Kidney epithelial cell (primary cell): ENCODE data around the gene ZFAND3. TPM values are rescaled to one million over a fixed set of nuclear protein-coding genes. Genes with fewer than 3 reads are reported as not detected.

Experiments used
- DNase-seq: peaks from one replicate; pipeline ENCODE4 v3.0.0-alpha.2; 2010; ENCODE audit warnings: low read depth
- H3K27me3 ChIP-seq: 2 replicates; pipeline ENCODE4 v1.6.0; 2011; ENCODE audit warnings: low read length; ENCODE audit not compliant: control insufficient read depth, insufficient read depth
- H3K36me3 ChIP-seq: 2 replicates; pipeline ENCODE4 v1.5.1; 2011; ENCODE audit warnings: low read length; ENCODE audit not compliant: control insufficient read depth, insufficient read depth
- H3K4me3 ChIP-seq: 2 replicates; pipeline ENCODE4 v1.5.1; 2011; ENCODE audit warnings: low read depth, mild to moderate bottlenecking, control low read depth, low read length
- CTCF ChIP-seq: IDR thresholded peaks from 2 replicates; pipeline ENCODE4 v1.5.1; 2011; ENCODE audit warnings: mild to moderate bottlenecking, moderate library complexity, low read length, control low read depth, inconsistent platforms; ENCODE audit not compliant: insufficient read depth, poor library complexity, severe bottlenecking
- total RNA-seq: library from RNA; depleted of rRNA; stranded (reverse); fragments of >200 nt; gene quantifications from 2 replicates; pipeline ENCODE4 v1.2.3, GENCODE V29; 2015

The ZFAND3 gene
- total RNA-seq, 1 donor from 2014 or later: 49.4 TPM

- Histone ChIP-seq H3K36me3 (no peaks in the 10 kb centered on the region), H3K4me3 (no peak overlapping the region), H3K27me3 (no peaks in the 10 kb centered on the region)
- TF ChIP-seq CTCF: no peak
- no peak for DNase-seq
These were observed 38.8 kb downstream of the ZFAND3 start for GRCh38 chr6:37858363-37858762.

- Histone ChIP-seq H3K27me3 (no peaks in the 10 kb centered on the region), H3K36me3 (no peaks in the 10 kb centered on the region), H3K4me3 (no peak overlapping the region)
- TF ChIP-seq CTCF: peak; percentile 62
- DNase-seq: no peak
These were observed 40.8 kb downstream of the ZFAND3 start for GRCh38 chr6:37860226-37860839.

- TF ChIP-seq CTCF: no peak
These were observed 41.9 kb downstream of the ZFAND3 start for GRCh38 chr6:37861452-37861851.

GRCh38 chr6:37862430-37862829 is 42.9 kb downstream of the ZFAND3 start:
- Histone ChIP-seq H3K36me3 (no peaks in the 10 kb centered on the region), H3K27me3 (no peaks in the 10 kb centered on the region), H3K4me3 (no peak overlapping the region)
- TF ChIP-seq CTCF: no peak
- no peak for DNase-seq

More at GRCh38 chr6:37861452-37861851, 41.9 kb downstream of the ZFAND3 start:
- no peak for DNase-seq
- no peak overlapping the region for H3K4me3 ChIP-seq
- no peaks in the 10 kb centered on the region for H3K27me3 ChIP-seq
- no peaks in the 10 kb centered on the region for H3K36me3 ChIP-seq

- Histone ChIP-seq H3K4me3 (no peak overlapping the region), H3K27me3 (no peaks in the 10 kb centered on the region), H3K36me3 (no peaks in the 10 kb centered on the region)
- no peak for DNase-seq
- no peak for TF ChIP-seq CTCF
These were observed 43.5 kb downstream of the ZFAND3 start for GRCh38 chr6:37862992-37863391.

- no peak for DNase-seq
- no peaks in the 10 kb centered on the region for H3K27me3 ChIP-seq
- no peak for TF ChIP-seq CTCF
- H3K36me3 ChIP-seq: no peaks in the 10 kb centered on the region
- no peak overlapping the region for H3K4me3 ChIP-seq
These were observed 44.7 kb downstream of the ZFAND3 start for GRCh38 chr6:37864250-37864649.
